ENCODE results near the gene CCDC69. TPM values are rescaled to one million over a fixed set of nuclear protein-coding genes. Genes with fewer than 3 reads are reported as not detected.
A peak's percentile ranks its signal among the peaks of the same experiment; 100 is the strongest.

The CCDC69 gene
- total RNA-seq = 167 TPM
- long read RNA-seq, transcript CCDC69-201 (9 exons, 3,451 nt) = major isoform, 337 of 423 reads
- long read RNA-seq, partial matches to known transcripts = 61 of 423 reads
- long read RNA-seq, other reads (novel, unspliced or antisense) = 21 of 423 reads

- H3K9me3 ChIP-seq (replicated peaks) = no peaks in the 10 kb centered on the region
- DNase-seq = peak; percentile 80
- peaks cover 63% of the 10 kb centered on the region for H3K4me1 ChIP-seq
- peak within 1 kb of the TSS; percentile 88 for H3K27ac ChIP-seq (replicated peaks)
- intact Hi-C loops (cut with micrococcal nuclease) = no loop called here
- peak within 1 kb of the TSS; percentile 88 for H3K4me3 ChIP-seq
- H3K27me3 ChIP-seq (ENCODE audit: low read depth) = no peaks in the 10 kb centered on the region
- TF ChIP-seq CTCF (IDR thresholded peaks at IDR 0.05; ENCODE audit: borderline replicate concordance) = peak; percentile 58
- no peaks in the 10 kb centered on the region for H3K36me3 ChIP-seq
Observed at GRCh38 chr5:151223447-151224264, at the start of gene CCDC69. TSS of gene CCDC69 (minus strand) at chr5:151224092. CDS start at chr5:151223970, 122 bp downstream.

- intact Hi-C loops (cut with micrococcal nuclease) = no loop called here
- H3K27me3 ChIP-seq (ENCODE audit: low read depth) = no peaks in the 10 kb centered on the region
- no peak overlapping the region for H3K4me3 ChIP-seq
- peaks cover 40% of the 10 kb centered on the region for H3K36me3 ChIP-seq
- H3K9me3 ChIP-seq (replicated peaks) = no peaks in the 10 kb centered on the region
- no peaks in the 10 kb centered on the region for H3K4me1 ChIP-seq
- no peak for TF ChIP-seq CTCF (IDR thresholded peaks at IDR 0.05; ENCODE audit: borderline replicate concordance)
- no peak for DNase-seq
- no peak overlapping the region for H3K27ac ChIP-seq (replicated peaks)
Observed at GRCh38 chr5:151271336-151271735, 47.4 kb upstream of the CCDC69 start.

GRCh38 chr5:151270599-151270998 lies 46.7 kb upstream of the CCDC69 start:
- H3K9me3 ChIP-seq (replicated peaks) = no peaks in the 10 kb centered on the region
- no peak for TF ChIP-seq CTCF (IDR thresholded peaks at IDR 0.05; ENCODE audit: borderline replicate concordance)
- no peaks in the 10 kb centered on the region for H3K27me3 ChIP-seq (ENCODE audit: low read depth)
- H3K4me3 ChIP-seq = no peak overlapping the region
- intact Hi-C loops (cut with micrococcal nuclease) = no loop called here
- H3K36me3 ChIP-seq = peaks cover 40% of the 10 kb centered on the region
- no peak overlapping the region for H3K27ac ChIP-seq (replicated peaks)
- no peak for DNase-seq
- H3K4me1 ChIP-seq = no peaks in the 10 kb centered on the region

GRCh38 chr5:151267491-151268260 lies 43.8 kb upstream of the CCDC69 start:
- Histone ChIP-seq H3K36me3 (peaks cover 40% of the 10 kb centered on the region), H3K27ac (replicated peaks) (no peak overlapping the region), H3K27me3 (ENCODE audit: low read depth) (no peaks in the 10 kb centered on the region), H3K4me1 (peaks cover 8% of the 10 kb centered on the region), H3K4me3 (no peak overlapping the region), H3K9me3 (replicated peaks) (no peaks in the 10 kb centered on the region)
- TF ChIP-seq CTCF (IDR thresholded peaks at IDR 0.05; ENCODE audit: borderline replicate concordance) = no peak
- DNase-seq = no peak
- intact Hi-C loops (cut with micrococcal nuclease) = no loop called here

- DNase-seq = no peak
- no peak for TF ChIP-seq CTCF (IDR thresholded peaks at IDR 0.05; ENCODE audit: borderline replicate concordance)
- Histone ChIP-seq H3K9me3 (replicated peaks) (no peaks in the 10 kb centered on the region), H3K27me3 (ENCODE audit: low read depth) (no peaks in the 10 kb centered on the region), H3K36me3 (peaks cover 56% of the 10 kb centered on the region), H3K27ac (replicated peaks) (no peak overlapping the region), H3K4me3 (no peak overlapping the region), H3K4me1 (peaks cover 14% of the 10 kb centered on the region)
- intact Hi-C loops (cut with micrococcal nuclease) = no loop called here
Observed at GRCh38 chr5:151264113-151264512, 40.2 kb upstream of the CCDC69 start.
